IPS-18a (cell line): ENCODE measurements around the gene RPS28.
"Not testable (repeated sequence)": the region's sequence is repeated elsewhere in the genome, so short reads cannot be mapped to it uniquely, and the experiment has no call there.

Experiments used
- H3K27ac ChIP-seq: one replicate; pipeline ENCODE4 v1.5.1; 2013; ENCODE audit warnings: low read length
- H3K27me3 ChIP-seq: one replicate; pipeline ENCODE4 v1.6.1; 2013; ENCODE audit warnings: mild to moderate bottlenecking, low read length; ENCODE audit not compliant: control insufficient read depth, insufficient read depth
- H3K36me3 ChIP-seq: one replicate; pipeline ENCODE4 v1.6.1; 2013; ENCODE audit warnings: low read depth, low read length; ENCODE audit not compliant: control insufficient read depth
- H3K4me1 ChIP-seq: one replicate; pipeline ENCODE4 v1.6.1; 2013; ENCODE audit warnings: low read depth, low read length; ENCODE audit not compliant: control insufficient read depth
- H3K4me3 ChIP-seq: one replicate; pipeline ENCODE4 v1.5.1; 2013; ENCODE audit warnings: low read length
- H3K9ac ChIP-seq: one replicate; pipeline ENCODE4 v1.6.1; 2013; ENCODE audit warnings: mild to moderate bottlenecking, low read length, moderate library complexity
- H3K9me3 ChIP-seq: one replicate; pipeline ENCODE4 v1.6.1; 2013; ENCODE audit warnings: low read depth, low read length; ENCODE audit not compliant: control insufficient read depth

The RPS28 gene

DNA sequence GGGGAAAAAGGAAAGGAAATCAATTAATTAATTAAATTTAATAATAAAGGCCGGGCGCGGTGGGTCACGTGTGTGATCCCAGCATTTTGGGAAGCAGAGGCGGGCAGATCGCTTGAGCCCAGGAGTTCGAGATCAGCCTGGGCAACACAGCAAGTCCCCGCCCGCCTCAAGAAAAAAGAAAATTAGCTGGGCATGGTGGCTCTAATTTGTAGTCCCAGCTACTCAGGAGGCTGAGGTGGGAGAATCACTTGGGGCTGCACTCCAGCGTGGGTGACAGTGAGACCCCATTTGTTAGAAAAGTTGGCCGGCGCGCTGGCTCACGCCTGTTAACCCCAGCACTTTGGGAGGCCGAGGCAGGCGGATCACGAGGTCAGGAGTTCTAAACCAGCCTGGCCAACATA lies 12.4 kb upstream of the RPS28 start:
- Histone ChIP-seq H3K9me3 (no peaks in the 10 kb centered on the region), H3K27me3 (no peaks in the 10 kb centered on the region), H3K36me3 (peaks cover 10% of the 10 kb centered on the region), H3K4me3 (peak overlapping the region; percentile 88), H3K9ac (no peak overlapping the region), H3K4me1 (peaks cover 7% of the 10 kb centered on the region), H3K27ac (no peak overlapping the region)

- H3K27me3 ChIP-seq, result no peaks in the 10 kb centered on the region
- H3K36me3 ChIP-seq, result peaks cover 21% of the 10 kb centered on the region
- no peak overlapping the region for H3K27ac ChIP-seq
- H3K4me1 ChIP-seq, result peaks cover 7% of the 10 kb centered on the region
- no peak overlapping the region for H3K4me3 ChIP-seq
- no peak overlapping the region for H3K9ac ChIP-seq
- H3K9me3 ChIP-seq, result no peaks in the 10 kb centered on the region
These were observed 10.8 kb upstream of the RPS28 start for GRCh38 chr19:8310342-8311055.

GRCh38 chr19:8311461-8312260 lies 9.6 kb upstream of the RPS28 start:
- Histone ChIP-seq H3K4me3 (no peak overlapping the region), H3K27me3 (no peaks in the 10 kb centered on the region), H3K4me1 (peaks cover 7% of the 10 kb centered on the region), H3K36me3 (peaks cover 23% of the 10 kb centered on the region), H3K27ac (no peak overlapping the region), H3K9me3 (no peaks in the 10 kb centered on the region), H3K9ac (no peak overlapping the region)

GRCh38 chr19:8314981-8315640 lies 6.2 kb upstream of the RPS28 start:
- H3K36me3 ChIP-seq, result peaks cover 23% of the 10 kb centered on the region
- not testable (repeated sequence) for H3K4me3 ChIP-seq, H3K27me3 ChIP-seq, H3K9me3 ChIP-seq, H3K4me1 ChIP-seq, H3K27ac ChIP-seq, H3K9ac ChIP-seq

GRCh38 chr19:8316351-8317125 lies 4.8 kb upstream of the RPS28 start:
- no peak overlapping the region for H3K27ac ChIP-seq
- no peaks in the 10 kb centered on the region for H3K27me3 ChIP-seq
- no peak overlapping the region for H3K9ac ChIP-seq
- H3K9me3 ChIP-seq, result no peaks in the 10 kb centered on the region
- peaks cover 6% of the 10 kb centered on the region for H3K4me1 ChIP-seq
- peaks cover 13% of the 10 kb centered on the region for H3K36me3 ChIP-seq
- H3K4me3 ChIP-seq, result no peak overlapping the region

- not testable (repeated sequence) for H3K4me3 ChIP-seq, H3K27me3 ChIP-seq, H3K9me3 ChIP-seq, H3K9ac ChIP-seq, H3K4me1 ChIP-seq, H3K27ac ChIP-seq
- H3K36me3 ChIP-seq, result peaks cover 28% of the 10 kb centered on the region
These were observed 2.5 kb upstream of the RPS28 start for GRCh38 chr19:8318835-8319234.

- no peaks in the 10 kb centered on the region for H3K9me3 ChIP-seq
- peaks cover 9% of the 10 kb centered on the region for H3K4me1 ChIP-seq
- peaks cover 26% of the 10 kb centered on the region for H3K36me3 ChIP-seq
- no peaks in the 10 kb centered on the region for H3K27me3 ChIP-seq
- H3K27ac ChIP-seq, result no peak overlapping the region
- peak overlapping the region; percentile 99 for H3K4me3 ChIP-seq
- peak overlapping the region; percentile 99 for H3K9ac ChIP-seq
These were observed 1.3 kb upstream of the RPS28 start for GRCh38 chr19:8319807-8320520.

GRCh38 chr19:8320564-8321066 lies 681 bp upstream of the RPS28 start:
- Histone ChIP-seq H3K4me1 (peaks cover 9% of the 10 kb centered on the region), H3K27me3 (no peaks in the 10 kb centered on the region), H3K4me3 (peak overlapping the region; percentile 99), H3K36me3 (peaks cover 20% of the 10 kb centered on the region), H3K9me3 (no peaks in the 10 kb centered on the region), H3K27ac (peak overlapping the region; percentile 95), H3K9ac (peak overlapping the region; percentile 99)

GRCh38 chr19:8321986-8322637 lies 816 bp downstream of the RPS28 start:
- H3K9ac ChIP-seq, result peak overlapping the region; percentile 99
- no peaks in the 10 kb centered on the region for H3K27me3 ChIP-seq
- H3K36me3 ChIP-seq, result peaks cover 19% of the 10 kb centered on the region
- peak overlapping the region; percentile 83 for H3K27ac ChIP-seq
- no peaks in the 10 kb centered on the region for H3K9me3 ChIP-seq
- peak overlapping the region; percentile 99 for H3K4me3 ChIP-seq
- peaks cover 6% of the 10 kb centered on the region for H3K4me1 ChIP-seq

GRCh38 chr19:8322638-8322997 lies 1.3 kb downstream of the RPS28 start:
- Histone ChIP-seq H3K27ac (no peak overlapping the region), H3K9me3 (no peaks in the 10 kb centered on the region), H3K27me3 (no peaks in the 10 kb centered on the region), H3K9ac (peak overlapping the region; percentile 99), H3K4me1 (peaks cover 6% of the 10 kb centered on the region), H3K4me3 (peak overlapping the region; percentile 99), H3K36me3 (peaks cover 19% of the 10 kb centered on the region)
